Adipocyte (in vitro differentiated cells): ENCODE measurements around the gene GZMA.

Experiments used
- DNase-seq: peaks from one replicate; pipeline ENCODE4 v3.0.0-alpha.2; 2015; ENCODE audit warnings: low read depth
- H3K27me3 ChIP-seq: replicated peaks from 2 replicates; pipeline ENCODE4 v1.7.0; 2013; ENCODE audit warnings: mild to moderate bottlenecking, low read length, moderate library complexity; ENCODE audit not compliant: control insufficient read depth, insufficient read depth
- H3K36me3 ChIP-seq: 2 replicates; pipeline ENCODE4 v1.7.0; 2013; ENCODE audit warnings: low read length, mild to moderate bottlenecking, moderate library complexity; ENCODE audit not compliant: control insufficient read depth, insufficient read depth, severe bottlenecking
- H3K4me1 ChIP-seq: 2 replicates; pipeline ENCODE4 v1.7.0; 2013; ENCODE audit warnings: mild to moderate bottlenecking, low read length, moderate library complexity; ENCODE audit not compliant: control insufficient read depth, insufficient read depth
- H3K4me3 ChIP-seq: 2 replicates; pipeline ENCODE4 v1.7.0; 2013; ENCODE audit warnings: mild to moderate bottlenecking, low read length, moderate library complexity
- H3K9ac ChIP-seq: 2 replicates; pipeline ENCODE4 v1.7.0; 2013; ENCODE audit warnings: mild to moderate bottlenecking, low read length, moderate library complexity
- H3K9me3 ChIP-seq: 2 replicates; pipeline ENCODE4 v1.7.0; 2013; ENCODE audit warnings: mild to moderate bottlenecking, low read length, moderate library complexity; ENCODE audit not compliant: control insufficient read depth

The GZMA gene

GRCh38 chr5:55110217-55110616 lies 7.8 kb downstream of the GZMA start:
- DNase-seq = no peak
- Histone ChIP-seq H3K4me1 (peaks cover 2% of the 10 kb centered on the region), H3K27me3 (no peaks in the 10 kb centered on the region), H3K36me3 (no peaks in the 10 kb centered on the region), H3K9ac (no peak overlapping the region), H3K4me3 (no peak overlapping the region), H3K9me3 (no peaks in the 10 kb centered on the region)

- no peak for DNase-seq
- Histone ChIP-seq H3K27me3 (no peaks in the 10 kb centered on the region), H3K4me1 (no peaks in the 10 kb centered on the region)
Observed at GRCh38 chr5:55113327-55113726, 10.9 kb downstream of the GZMA start.

GRCh38 chr5:55114061-55114460 lies 11.6 kb downstream of the GZMA start:
- H3K4me1 ChIP-seq = no peaks in the 10 kb centered on the region

More at GRCh38 chr5:55113327-55113726, 10.9 kb downstream of the GZMA start:
- H3K36me3 ChIP-seq = no peaks in the 10 kb centered on the region
- H3K9me3 ChIP-seq = no peaks in the 10 kb centered on the region
- no peak overlapping the region for H3K9ac ChIP-seq
- no peak overlapping the region for H3K4me3 ChIP-seq

GRCh38 chr5:55123365-55123764 lies 20.9 kb downstream of the GZMA start:
- Histone ChIP-seq H3K4me3 (no peak overlapping the region), H3K4me1 (no peaks in the 10 kb centered on the region), H3K36me3 (no peaks in the 10 kb centered on the region), H3K9me3 (no peaks in the 10 kb centered on the region), H3K9ac (no peak overlapping the region), H3K27me3 (no peaks in the 10 kb centered on the region)
- no peak for DNase-seq

More at GRCh38 chr5:55114061-55114460, 11.6 kb downstream of the GZMA start:
- no peaks in the 10 kb centered on the region for H3K9me3 ChIP-seq
- no peaks in the 10 kb centered on the region for H3K27me3 ChIP-seq
- no peak overlapping the region for H3K9ac ChIP-seq
- H3K36me3 ChIP-seq = no peaks in the 10 kb centered on the region
- no peak for DNase-seq
- H3K4me3 ChIP-seq = no peak overlapping the region

GRCh38 chr5:55134053-55134722 lies 31.7 kb downstream of the GZMA start:
- DNase-seq = no peak

GRCh38 chr5:55136521-55136920 lies 34.1 kb downstream of the GZMA start:
- Histone ChIP-seq H3K4me1 (peaks cover 5% of the 10 kb centered on the region), H3K9me3 (no peaks in the 10 kb centered on the region), H3K9ac (no peak overlapping the region), H3K27me3 (no peaks in the 10 kb centered on the region), H3K4me3 (no peak overlapping the region), H3K36me3 (no peaks in the 10 kb centered on the region)
- DNase-seq = no peak

More at GRCh38 chr5:55134053-55134722, 31.7 kb downstream of the GZMA start:
- H3K4me1 ChIP-seq = peaks cover 5% of the 10 kb centered on the region
- H3K9ac ChIP-seq = no peak overlapping the region
- no peaks in the 10 kb centered on the region for H3K36me3 ChIP-seq
- H3K27me3 ChIP-seq = no peaks in the 10 kb centered on the region
- H3K9me3 ChIP-seq = peaks cover 10% of the 10 kb centered on the region
- no peak overlapping the region for H3K4me3 ChIP-seq

GRCh38 chr5:55140908-55141665 lies 38.6 kb downstream of the GZMA start:
- Histone ChIP-seq H3K4me1 (peaks cover 5% of the 10 kb centered on the region), H3K9me3 (no peaks in the 10 kb centered on the region), H3K36me3 (no peaks in the 10 kb centered on the region), H3K9ac (no peak overlapping the region), H3K27me3 (no peaks in the 10 kb centered on the region), H3K4me3 (no peak overlapping the region)
- DNase-seq = no peak

- H3K36me3 ChIP-seq = no peaks in the 10 kb centered on the region
- no peaks in the 10 kb centered on the region for H3K27me3 ChIP-seq
- H3K9me3 ChIP-seq = no peaks in the 10 kb centered on the region
- no peak for DNase-seq
- H3K4me3 ChIP-seq = no peak overlapping the region
- H3K4me1 ChIP-seq = no peaks in the 10 kb centered on the region
- no peak overlapping the region for H3K9ac ChIP-seq
Observed at GRCh38 chr5:55141945-55142690, 39.7 kb downstream of the GZMA start.

- DNase-seq = no peak
- Histone ChIP-seq H3K9ac (no peak overlapping the region), H3K4me3 (no peak overlapping the region), H3K27me3 (no peaks in the 10 kb centered on the region), H3K9me3 (no peaks in the 10 kb centered on the region), H3K4me1 (no peaks in the 10 kb centered on the region), H3K36me3 (no peaks in the 10 kb centered on the region)
Observed at GRCh38 chr5:55143624-55144023, 41.2 kb downstream of the GZMA start.

- no peaks in the 10 kb centered on the region for H3K27me3 ChIP-seq
- no peak overlapping the region for H3K9ac ChIP-seq
- H3K9me3 ChIP-seq = no peaks in the 10 kb centered on the region
- H3K4me3 ChIP-seq = no peak overlapping the region
- DNase-seq = no peak
- H3K36me3 ChIP-seq = no peaks in the 10 kb centered on the region
- H3K4me1 ChIP-seq = no peaks in the 10 kb centered on the region
Observed at GRCh38 chr5:55146080-55146479, 43.6 kb downstream of the GZMA start.

GRCh38 chr5:55146543-55147151 lies 44.2 kb downstream of the GZMA start:
- Histone ChIP-seq H3K36me3 (no peaks in the 10 kb centered on the region), H3K9ac (no peak overlapping the region), H3K4me1 (no peaks in the 10 kb centered on the region), H3K9me3 (no peaks in the 10 kb centered on the region), H3K4me3 (no peak overlapping the region), H3K27me3 (no peaks in the 10 kb centered on the region)
- DNase-seq = peak; percentile 93
